ENCODE data around the gene TSC1. TPM values are rescaled to one million over a fixed set of nuclear protein-coding genes. Genes with fewer than 3 reads are reported as not detected.

Gene TSC1
- total and polyA plus RNA-seq, 3 experiments from 2014 or later, result 12.6 to 37.1 (median 33.9) TPM

GRCh38 chr9:132875159-132875558, 69.3 kb downstream of the TSC1 start:
- Mint-ChIP-seq H3K4me3 (peak overlapping the region in 2 of 7 donors; percentile 77 to 86), H3K36me3 (no peaks in the 10 kb centered on the region), H3K27ac (peak overlapping the region in 1 of 8 donors; percentile 82), H3K27me3 (peaks cover 2% of the 10 kb centered on the region in 2 donors), H3K4me1 (peaks cover 16 to 30% (median 20%) of the 10 kb centered on the region in 3 donors), H3K9me3 (no peaks in the 10 kb centered on the region)
- no peak overlapping the region for H3K27ac ChIP-seq (ENCODE audit: low read depth, low read length)
- H3K4me1 ChIP-seq (ENCODE audit: insufficient read depth, low read length), result peaks cover 5% of the 10 kb centered on the region
- no peaks in the 10 kb centered on the region for H3K27me3 ChIP-seq (ENCODE audit: insufficient read depth, low read length, poor library complexity, severe bottlenecking)
- peak in 1 of 5 donors; percentile 30 for DNase-seq
- no peak overlapping the region for H3K4me3 ChIP-seq (ENCODE audit: low read length)
- ChIA-PET CTCF (interaction anchor here (1.1 kb wide), 1 partner anchor 27 kb away, joined by 3 read pairs; no protein-coding TSS in a partner anchor), POLR2A (no interaction called here)
- no peaks in the 10 kb centered on the region for H3K9me3 ChIP-seq (ENCODE audit: low read length)
- no peaks in the 10 kb centered on the region for H3K36me3 ChIP-seq (ENCODE audit: insufficient read depth, low read length)

- Histone ChIP-seq H3K36me3 (ENCODE audit: insufficient read depth, low read length) (no peaks in the 10 kb centered on the region), H3K27me3 (ENCODE audit: insufficient read depth, low read length, poor library complexity, severe bottlenecking) (no peaks in the 10 kb centered on the region), H3K9me3 (ENCODE audit: low read length) (no peaks in the 10 kb centered on the region), H3K4me1 (ENCODE audit: insufficient read depth, low read length) (peaks cover 5% of the 10 kb centered on the region), H3K4me3 (ENCODE audit: low read length) (no peak overlapping the region), H3K27ac (ENCODE audit: low read depth, low read length) (no peak overlapping the region)
- H3K27ac Mint-ChIP-seq, result peak overlapping the region in 4 of 8 donors; percentile 31 to 91 (median 60)
- H3K27me3 Mint-ChIP-seq, result peaks cover 2% of the 10 kb centered on the region in 2 donors
- no peaks in the 10 kb centered on the region for H3K9me3 Mint-ChIP-seq
- no peaks in the 10 kb centered on the region for H3K36me3 Mint-ChIP-seq
- POLR2A ChIA-PET, result no interaction called here
- peak overlapping the region; percentile 5 to 67 (median 28) for H3K4me3 Mint-ChIP-seq
- H3K4me1 Mint-ChIP-seq, result peaks cover 4 to 16% (median 6%) of the 10 kb centered on the region in 3 donors
- no peak for DNase-seq
- CTCF ChIA-PET, result interaction anchor here (0.7 to 1.4 kb wide), 2 partner anchors 25 to 67 kb away, joined by 3 to 4 read pairs; no protein-coding TSS in a partner anchor
Observed at GRCh38 chr9:132873403-132873802, 71.0 kb downstream of the TSC1 start.

- ChIA-PET CTCF (no interaction called here), POLR2A (no interaction called here)
- Histone ChIP-seq H3K27ac (ENCODE audit: low read depth, low read length) (no peak overlapping the region), H3K4me1 (ENCODE audit: insufficient read depth, low read length) (no peaks in the 10 kb centered on the region), H3K36me3 (ENCODE audit: insufficient read depth, low read length) (no peaks in the 10 kb centered on the region), H3K9me3 (ENCODE audit: low read length) (no peaks in the 10 kb centered on the region), H3K4me3 (ENCODE audit: low read length) (no peak overlapping the region), H3K27me3 (ENCODE audit: insufficient read depth, low read length, poor library complexity, severe bottlenecking) (no peaks in the 10 kb centered on the region)
- Mint-ChIP-seq H3K4me1 (peaks cover 4 to 6% (median 6%) of the 10 kb centered on the region in 3 donors), H3K9me3 (no peaks in the 10 kb centered on the region), H3K36me3 (no peaks in the 10 kb centered on the region), H3K27me3 (peaks cover 2 to 4% of the 10 kb centered on the region in 2 donors), H3K27ac (no peak overlapping the region), H3K4me3 (no peak overlapping the region)
- DNase-seq, result no peak
Observed at GRCh38 chr9:132869266-132869665, 75.2 kb downstream of the TSC1 start.

GRCh38 chr9:132866898-132867297, 77.5 kb downstream of the TSC1 start:
- DNase-seq, result no peak
- H3K27me3 Mint-ChIP-seq, result peaks cover 2 to 4% of the 10 kb centered on the region in 2 donors
- H3K4me3 ChIP-seq (ENCODE audit: low read length), result no peak overlapping the region
- H3K4me1 ChIP-seq (ENCODE audit: insufficient read depth, low read length), result no peaks in the 10 kb centered on the region
- no peaks in the 10 kb centered on the region for H3K9me3 ChIP-seq (ENCODE audit: low read length)
- H3K27ac ChIP-seq (ENCODE audit: low read depth, low read length), result no peak overlapping the region
- no peaks in the 10 kb centered on the region for H3K36me3 Mint-ChIP-seq
- CTCF ChIA-PET, result no interaction called here
- no peak overlapping the region for H3K4me3 Mint-ChIP-seq
- H3K9me3 Mint-ChIP-seq, result no peaks in the 10 kb centered on the region
- no peaks in the 10 kb centered on the region for H3K36me3 ChIP-seq (ENCODE audit: insufficient read depth, low read length)
- no peaks in the 10 kb centered on the region for H3K4me1 Mint-ChIP-seq
- POLR2A ChIA-PET, result interaction anchor here (0.5 kb wide), 1 partner anchor 78 kb away, joined by 6 read pairs; no protein-coding TSS in a partner anchor
- H3K27ac Mint-ChIP-seq, result no peak overlapping the region
- no peaks in the 10 kb centered on the region for H3K27me3 ChIP-seq (ENCODE audit: insufficient read depth, low read length, poor library complexity, severe bottlenecking)

- no peaks in the 10 kb centered on the region for H3K9me3 ChIP-seq (ENCODE audit: low read length)
- H3K27me3 ChIP-seq (ENCODE audit: insufficient read depth, low read length, poor library complexity, severe bottlenecking), result no peaks in the 10 kb centered on the region
- no peak overlapping the region for H3K4me3 ChIP-seq (ENCODE audit: low read length)
- H3K36me3 ChIP-seq (ENCODE audit: insufficient read depth, low read length), result no peaks in the 10 kb centered on the region
- Mint-ChIP-seq H3K4me1 (no peaks in the 10 kb centered on the region), H3K9me3 (no peaks in the 10 kb centered on the region), H3K4me3 (no peak overlapping the region), H3K36me3 (no peaks in the 10 kb centered on the region), H3K27me3 (peaks cover 4 to 12% of the 10 kb centered on the region in 2 donors), H3K27ac (no peak overlapping the region)
- CTCF ChIA-PET, result no interaction called here
- POLR2A ChIA-PET, result no interaction called here
- no peak for DNase-seq
- H3K27ac ChIP-seq (ENCODE audit: low read depth, low read length), result no peak overlapping the region
- H3K4me1 ChIP-seq (ENCODE audit: insufficient read depth, low read length), result no peaks in the 10 kb centered on the region
Observed at GRCh38 chr9:132864691-132865090, 79.7 kb downstream of the TSC1 start.

- Histone ChIP-seq H3K9me3 (ENCODE audit: low read length) (no peaks in the 10 kb centered on the region), H3K36me3 (ENCODE audit: insufficient read depth, low read length) (no peaks in the 10 kb centered on the region), H3K4me1 (ENCODE audit: insufficient read depth, low read length) (no peaks in the 10 kb centered on the region), H3K27ac (ENCODE audit: low read depth, low read length) (no peak overlapping the region), H3K4me3 (ENCODE audit: low read length) (no peak overlapping the region), H3K27me3 (ENCODE audit: insufficient read depth, low read length, poor library complexity, severe bottlenecking) (no peaks in the 10 kb centered on the region)
- no peak overlapping the region for H3K27ac Mint-ChIP-seq
- CTCF ChIA-PET, result no interaction called here
- H3K27me3 Mint-ChIP-seq, result peaks cover 4 to 15% of the 10 kb centered on the region in 2 donors
- H3K9me3 Mint-ChIP-seq, result no peaks in the 10 kb centered on the region
- POLR2A ChIA-PET, result no interaction called here
- H3K4me1 Mint-ChIP-seq, result no peaks in the 10 kb centered on the region
- no peak for DNase-seq
- H3K36me3 Mint-ChIP-seq, result no peaks in the 10 kb centered on the region
- no peak overlapping the region for H3K4me3 Mint-ChIP-seq
Observed at GRCh38 chr9:132864277-132864676, 80.1 kb downstream of the TSC1 start.

- POLR2A ChIA-PET, result no interaction called here
- Mint-ChIP-seq H3K36me3 (no peaks in the 10 kb centered on the region), H3K9me3 (no peaks in the 10 kb centered on the region), H3K27ac (no peak overlapping the region), H3K4me1 (no peaks in the 10 kb centered on the region), H3K4me3 (no peak overlapping the region), H3K27me3 (peaks cover 8 to 21% of the 10 kb centered on the region in 2 donors)
- H3K36me3 ChIP-seq (ENCODE audit: insufficient read depth, low read length), result no peaks in the 10 kb centered on the region
- no peak overlapping the region for H3K27ac ChIP-seq (ENCODE audit: low read depth, low read length)
- no peak overlapping the region for H3K4me3 ChIP-seq (ENCODE audit: low read length)
- no peaks in the 10 kb centered on the region for H3K27me3 ChIP-seq (ENCODE audit: insufficient read depth, low read length, poor library complexity, severe bottlenecking)
- DNase-seq, result no peak
- no peaks in the 10 kb centered on the region for H3K4me1 ChIP-seq (ENCODE audit: insufficient read depth, low read length)
- no peaks in the 10 kb centered on the region for H3K9me3 ChIP-seq (ENCODE audit: low read length)
- CTCF ChIA-PET, result no interaction called here
Observed at GRCh38 chr9:132863096-132863495, 81.3 kb downstream of the TSC1 start.

GRCh38 chr9:132862533-132862932, 81.9 kb downstream of the TSC1 start:
- Histone ChIP-seq H3K4me3 (ENCODE audit: low read length) (no peak overlapping the region), H3K27me3 (ENCODE audit: insufficient read depth, low read length, poor library complexity, severe bottlenecking) (no peaks in the 10 kb centered on the region), H3K4me1 (ENCODE audit: insufficient read depth, low read length) (no peaks in the 10 kb centered on the region), H3K36me3 (ENCODE audit: insufficient read depth, low read length) (no peaks in the 10 kb centered on the region), H3K27ac (ENCODE audit: low read depth, low read length) (no peak overlapping the region), H3K9me3 (ENCODE audit: low read length) (no peaks in the 10 kb centered on the region)
- no peaks in the 10 kb centered on the region for H3K9me3 Mint-ChIP-seq
- CTCF ChIA-PET, result no interaction called here
- POLR2A ChIA-PET, result no interaction called here
- H3K27me3 Mint-ChIP-seq, result peaks cover 8 to 22% of the 10 kb centered on the region in 2 donors
- H3K27ac Mint-ChIP-seq, result peak overlapping the region in 1 of 8 donors; percentile 26
- no peak for DNase-seq
- H3K4me3 Mint-ChIP-seq, result no peak overlapping the region
- no peaks in the 10 kb centered on the region for H3K4me1 Mint-ChIP-seq
- no peaks in the 10 kb centered on the region for H3K36me3 Mint-ChIP-seq

GRCh38 chr9:132861666-132862065, 82.8 kb downstream of the TSC1 start:
- H3K4me3 Mint-ChIP-seq, result no peak overlapping the region
- Histone ChIP-seq H3K9me3 (ENCODE audit: low read length) (no peaks in the 10 kb centered on the region), H3K27ac (ENCODE audit: low read depth, low read length) (no peak overlapping the region), H3K4me1 (ENCODE audit: insufficient read depth, low read length) (no peaks in the 10 kb centered on the region), H3K36me3 (ENCODE audit: insufficient read depth, low read length) (no peaks in the 10 kb centered on the region), H3K27me3 (ENCODE audit: insufficient read depth, low read length, poor library complexity, severe bottlenecking) (no peaks in the 10 kb centered on the region), H3K4me3 (ENCODE audit: low read length) (no peak overlapping the region)
- DNase-seq, result no peak
- ChIA-PET POLR2A (no interaction called here), CTCF (no interaction called here)
- no peak overlapping the region for H3K27ac Mint-ChIP-seq
- H3K4me1 Mint-ChIP-seq, result no peaks in the 10 kb centered on the region
- H3K9me3 Mint-ChIP-seq, result no peaks in the 10 kb centered on the region
- no peaks in the 10 kb centered on the region for H3K36me3 Mint-ChIP-seq
- peaks cover 8 to 25% of the 10 kb centered on the region in 2 donors for H3K27me3 Mint-ChIP-seq
